NCI-H128 (cell line): ENCODE data around the gene POLA1.
"Not testable (repeated sequence)": the region's sequence is repeated elsewhere in the genome, so short reads cannot be mapped to it uniquely, and the experiment has no call there.

Source experiments
- DNase-seq: peaks from one replicate; lab custom pipeline; 2025; ENCODE audit not compliant: unreplicated experiment; lab: John Stamatoyannopoulos, UW

The POLA1 gene

GRCh38 chrX:24796204-24796603 is 102.5 kb downstream of the POLA1 start:
- no peak for DNase-seq

GRCh38 chrX:24799078-24799477 is 105.4 kb downstream of the POLA1 start:
- no peak for DNase-seq

- no peak for DNase-seq
Measured at GRCh38 chrX:24799565-24799964, 105.8 kb downstream of the POLA1 start.

GRCh38 chrX:24805201-24805600 is 111.5 kb downstream of the POLA1 start:
- DNase-seq, result no peak

GRCh38 chrX:24819807-24820206 is 126.1 kb downstream of the POLA1 start:
- DNase-seq, result not testable (repeated sequence)

GRCh38 chrX:24828147-24828546 is 134.4 kb downstream of the POLA1 start:
- no peak for DNase-seq

- no peak for DNase-seq
Measured at GRCh38 chrX:24828600-24828999, 134.9 kb downstream of the POLA1 start.

GRCh38 chrX:24833695-24834094 is 140.0 kb downstream of the POLA1 start:
- no peak for DNase-seq

- DNase-seq, result no peak
Measured at GRCh38 chrX:24837966-24838365, 144.2 kb downstream of the POLA1 start.

- no peak for DNase-seq
Measured at GRCh38 chrX:24838629-24839028, 144.9 kb downstream of the POLA1 start.

- no peak for DNase-seq
Measured at GRCh38 chrX:24839331-24839730, 145.6 kb downstream of the POLA1 start.

- DNase-seq, result no peak
Measured at GRCh38 chrX:24842486-24842885, 148.8 kb downstream of the POLA1 start.

GRCh38 chrX:24846550-24847150 is 152.9 kb downstream of the POLA1 start:
- DNase-seq, result no peak

- DNase-seq, result no peak
Measured at GRCh38 chrX:24851289-24851688, 157.6 kb downstream of the POLA1 start.

GRCh38 chrX:24851780-24852179 is 158.1 kb downstream of the POLA1 start:
- no peak for DNase-seq

- DNase-seq, result no peak
Measured at GRCh38 chrX:24858004-24858746, 164.5 kb downstream of the POLA1 start.

- no peak for DNase-seq
Measured at GRCh38 chrX:24859211-24859841, 165.6 kb downstream of the POLA1 start.

GRCh38 chrX:24860140-24860539 is 166.4 kb downstream of the POLA1 start:
- no peak for DNase-seq

GRCh38 chrX:24862343-24862742 is 168.6 kb downstream of the POLA1 start:
- DNase-seq, result no peak

GRCh38 chrX:24863779-24864178 is 170.1 kb downstream of the POLA1 start:
- DNase-seq, result not testable (repeated sequence)

- no peak for DNase-seq
Measured at GRCh38 chrX:24870143-24870542, 176.4 kb downstream of the POLA1 start.

GRCh38 chrX:24874604-24875247 is 181.0 kb downstream of the POLA1 start:
- no peak for DNase-seq
